Endothelial cell of umbilical vein (primary cell): Measurements from ENCODE around the gene ACBD5.

Source experiments
- POLR2A ChIP-seq: IDR thresholded peaks from 2 replicates; pipeline ENCODE4 v1.6.1; 2012; ENCODE audit warnings: low read depth, mild to moderate bottlenecking, control low read depth, low read length
- POLR2AphosphoS5 ChIP-seq: IDR thresholded peaks from 2 replicates; pipeline ENCODE4 v1.6.1; 2012; ENCODE audit warnings: low read depth, mild to moderate bottlenecking, control low read depth, low read length, moderate library complexity; ENCODE audit not compliant: insufficient read depth

GRCh38 chr10:27153845-27154193 lies 86.8 kb downstream of the ACBD5 start:
- TF ChIP-seq POLR2A, result no peak
- TF ChIP-seq POLR2AphosphoS5, result no peak
